ENCODE results near the gene MGAT4A.

DNA sequence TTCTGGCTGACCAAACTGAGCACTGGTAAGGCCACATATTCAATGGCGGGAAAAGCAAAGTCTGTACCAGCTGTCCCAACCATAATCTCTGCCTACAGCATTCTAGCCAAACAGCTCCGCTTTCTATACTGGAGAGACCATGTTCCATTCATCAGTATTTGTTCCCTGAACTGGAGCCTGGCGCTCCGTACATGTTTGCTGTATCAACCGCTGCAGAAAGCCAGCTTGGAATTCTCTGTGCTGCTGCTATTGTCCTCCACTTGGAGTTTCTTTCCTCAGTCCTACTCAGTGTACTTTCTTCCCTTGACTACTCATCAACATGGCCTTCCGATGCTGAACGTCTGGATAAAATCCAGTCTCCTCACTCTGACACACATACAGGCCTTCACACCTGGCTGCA lies 124.5 kb downstream of the MGAT4A start:
- TF ChIP-seq POLR2A (IDR thresholded peaks at IDR 0.05) = no peak
- TF ChIP-seq, protein P1, sequence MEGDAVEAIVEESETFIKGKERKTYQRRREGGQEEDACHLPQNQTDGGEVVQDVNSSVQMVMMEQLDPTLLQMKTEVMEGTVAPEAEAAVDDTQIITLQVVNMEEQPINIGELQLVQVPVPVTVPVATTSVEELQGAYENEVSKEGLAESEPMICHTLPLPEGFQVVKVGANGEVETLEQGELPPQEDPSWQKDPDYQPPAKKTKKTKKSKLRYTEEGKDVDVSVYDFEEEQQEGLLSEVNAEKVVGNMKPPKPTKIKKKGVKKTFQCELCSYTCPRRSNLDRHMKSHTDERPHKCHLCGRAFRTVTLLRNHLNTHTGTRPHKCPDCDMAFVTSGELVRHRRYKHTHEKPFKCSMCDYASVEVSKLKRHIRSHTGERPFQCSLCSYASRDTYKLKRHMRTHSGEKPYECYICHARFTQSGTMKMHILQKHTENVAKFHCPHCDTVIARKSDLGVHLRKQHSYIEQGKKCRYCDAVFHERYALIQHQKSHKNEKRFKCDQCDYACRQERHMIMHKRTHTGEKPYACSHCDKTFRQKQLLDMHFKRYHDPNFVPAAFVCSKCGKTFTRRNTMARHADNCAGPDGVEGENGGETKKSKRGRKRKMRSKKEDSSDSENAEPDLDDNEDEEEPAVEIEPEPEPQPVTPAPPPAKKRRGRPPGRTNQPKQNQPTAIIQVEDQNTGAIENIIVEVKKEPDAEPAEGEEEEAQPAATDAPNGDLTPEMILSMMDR (IDR thresholded peaks at IDR 0.05 in 4 of 5, conservative IDR thresholded peaks at IDR 0.05 in 1 of 5) = no peak

All from gastrocnemius medialis (tissue), 4 donors.